GM06990 (cell line): ENCODE data around the gene GPC4.

Experiments
- DNase-seq: peaks from one replicate; pipeline ENCODE4 v3.0.0-alpha.2; 2011; ENCODE audit not compliant: insufficient read length; ENCODE audit errors: extremely low read depth
- H3K27me3 ChIP-seq: replicated peaks from 2 replicates; pipeline ENCODE4 v1.6.0; 2011; ENCODE audit warnings: low read length; ENCODE audit not compliant: control insufficient read depth, insufficient read depth
- H3K36me3 ChIP-seq: 2 replicates; pipeline ENCODE4 v1.5.1; 2011; ENCODE audit warnings: low read length; ENCODE audit not compliant: control insufficient read depth, insufficient read depth
- H3K4me3 ChIP-seq: replicated peaks from 2 replicates; pipeline ENCODE4 v1.5.1; 2011; ENCODE audit warnings: low read depth, mild to moderate bottlenecking, control low read depth, low read length
- CTCF ChIP-seq: IDR thresholded peaks from 2 replicates; pipeline ENCODE4 v1.5.1; 2011; ENCODE audit warnings: low read length, control low read depth, mild to moderate bottlenecking, inconsistent platforms; ENCODE audit not compliant: insufficient read depth, poor library complexity, severe bottlenecking

GPC4 gene

GRCh38 chrX:133346026-133346425, 69.3 kb downstream of the GPC4 start:
- no peak for TF ChIP-seq CTCF
- H3K4me3 ChIP-seq, result no peak overlapping the region
- H3K36me3 ChIP-seq, result no peaks in the 10 kb centered on the region
- H3K27me3 ChIP-seq, result no peaks in the 10 kb centered on the region
- DNase-seq, result no peak

GRCh38 chrX:133339566-133339965, 75.7 kb downstream of the GPC4 start:
- Histone ChIP-seq H3K27me3 (no peaks in the 10 kb centered on the region), H3K4me3 (no peak overlapping the region), H3K36me3 (no peaks in the 10 kb centered on the region)
- no peak for TF ChIP-seq CTCF
- no peak for DNase-seq

GRCh38 chrX:133337250-133337649, 78.0 kb downstream of the GPC4 start:
- Histone ChIP-seq H3K36me3 (no peaks in the 10 kb centered on the region), H3K27me3 (no peaks in the 10 kb centered on the region), H3K4me3 (no peak overlapping the region)
- DNase-seq, result no peak
- no peak for TF ChIP-seq CTCF

- peak; percentile 52 for TF ChIP-seq CTCF
- no peaks in the 10 kb centered on the region for H3K36me3 ChIP-seq
- no peaks in the 10 kb centered on the region for H3K27me3 ChIP-seq
- no peak overlapping the region for H3K4me3 ChIP-seq
- DNase-seq, result no peak
These were observed 80.3 kb downstream of the GPC4 start for GRCh38 chrX:133335027-133335426.

GRCh38 chrX:133333154-133333750, 82.0 kb downstream of the GPC4 start:
- no peak for DNase-seq
- H3K27me3 ChIP-seq, result no peaks in the 10 kb centered on the region
- H3K36me3 ChIP-seq, result no peaks in the 10 kb centered on the region
- H3K4me3 ChIP-seq, result no peak overlapping the region
- no peak for TF ChIP-seq CTCF

GRCh38 chrX:133332737-133333136, 82.6 kb downstream of the GPC4 start:
- no peak for TF ChIP-seq CTCF
- no peak overlapping the region for H3K4me3 ChIP-seq
- no peaks in the 10 kb centered on the region for H3K36me3 ChIP-seq
- no peak for DNase-seq
- H3K27me3 ChIP-seq, result no peaks in the 10 kb centered on the region
